Liver (tissue), 9 donors: Measurements from ENCODE around the gene TTLL12. TPM values are rescaled to one million over a fixed set of nuclear protein-coding genes. Genes with fewer than 3 reads are reported as not detected.

ENCODE experiments used
- DNase-seq: peaks from one replicate; pipeline ENCODE4 v3.0.0-alpha.2; 2017; ENCODE audit warnings: low spot score
- H3K27ac ChIP-seq, 2 donors: one replicate each; pipeline ENCODE4 v1.7.0; 2013; ENCODE audit warnings: inconsistent platforms in 2 of 2, low read length in 2 of 2, control low read depth in 1 of 2, low read depth in 1 of 2, mild to moderate bottlenecking in 1 of 2
- H3K27me3 ChIP-seq, 4 donors: one replicate each; pipeline versions ENCODE4 v1.6.1 to v1.7.0; 2013; ENCODE audit warnings: low read length in 3 of 4, inconsistent platforms in 1 of 4, mild to moderate bottlenecking in 1 of 4, moderate library complexity in 1 of 4; ENCODE audit not compliant: control insufficient read depth in 4 of 4, insufficient read depth in 4 of 4
- H3K36me3 ChIP-seq, 4 donors: one replicate each; pipeline versions ENCODE4 v1.6.1 to v1.7.0; 2013; ENCODE audit warnings: low read length in 3 of 4, mild to moderate bottlenecking in 3 of 4, low read depth in 1 of 4, moderate library complexity in 1 of 4; ENCODE audit not compliant: control insufficient read depth in 4 of 4, insufficient read depth in 3 of 4
- H3K4me1 ChIP-seq, 4 donors: one replicate each; pipeline versions ENCODE4 v1.6.1 to v1.7.0; 2013; ENCODE audit warnings: low read length in 3 of 4, mild to moderate bottlenecking in 3 of 4, moderate library complexity in 1 of 4; ENCODE audit not compliant: control insufficient read depth in 4 of 4, insufficient read depth in 4 of 4
- H3K4me3 ChIP-seq, 3 donors: one replicate each; pipeline versions ENCODE4 v1.6.1 to v1.7.0; 2013; ENCODE audit warnings: low read length in 3 of 3, control low read depth in 1 of 3, low read depth in 1 of 3, mild to moderate bottlenecking in 1 of 3
- H3K9ac ChIP-seq, 2 donors: one replicate each; pipeline ENCODE4 v1.7.0; 2013; ENCODE audit warnings: low read length in 2 of 2, mild to moderate bottlenecking in 2 of 2, moderate library complexity in 2 of 2, control low read depth in 1 of 2, low read depth in 1 of 2
- H3K9me3 ChIP-seq, 4 donors: one replicate each; pipeline versions ENCODE4 v1.6.1 to v1.7.0; 2013; ENCODE audit warnings: low read length in 3 of 4; ENCODE audit not compliant: control insufficient read depth in 4 of 4
- ATF3 ChIP-seq: IDR thresholded peaks from 2 replicates; pipeline ENCODE4 v1.6.1; 2016; ENCODE audit warnings: antibody characterized with exemption
- CTCF ChIP-seq: fragments of 150-350 bp; IDR thresholded peaks from 2 replicates; pipeline ENCODE4 v1.5.1; 2017; ENCODE audit warnings: improper control_type of control experiment, low read depth, low read length; ENCODE audit not compliant: missing input control
- FOXA2 ChIP-seq: IDR thresholded peaks from 2 replicates; pipeline ENCODE4 v1.6.1; 2016; ENCODE audit warnings: antibody characterized with exemption
- GABPA ChIP-seq, 2 donors: IDR thresholded peaks in 1 of 2; conservative IDR thresholded peaks in 1 of 2; 2 replicates each; pipeline ENCODE4 v1.6.1; 2016; ENCODE audit warnings: antibody characterized with exemption in 2 of 2, mild to moderate bottlenecking in 1 of 2, moderate library complexity in 1 of 2
- HNF4G ChIP-seq: IDR thresholded peaks from 2 replicates; pipeline ENCODE4 v1.6.1; 2016; ENCODE audit warnings: antibody characterized with exemption
- JUND ChIP-seq, 2 donors: IDR thresholded peaks; 2 replicates each; pipeline ENCODE4 v1.6.1; 2016; ENCODE audit warnings: antibody characterized with exemption in 2 of 2
- NR2F2 ChIP-seq: IDR thresholded peaks from 2 replicates; pipeline ENCODE4 v1.6.1; 2016; ENCODE audit warnings: antibody characterized with exemption
- RXRA ChIP-seq, 2 donors: IDR thresholded peaks; 2 replicates each; pipeline ENCODE4 v1.6.1; 2017 to 2018; ENCODE audit warnings: antibody characterized with exemption in 2 of 2, mild to moderate bottlenecking in 1 of 2
- SP1 ChIP-seq: IDR thresholded peaks from 2 replicates; pipeline ENCODE4 v1.6.1; 2018; ENCODE audit warnings: antibody characterized with exemption, mild to moderate bottlenecking
- TAF1 ChIP-seq: conservative IDR thresholded peaks from 2 replicates; pipeline ENCODE4 v1.6.1; 2016; ENCODE audit warnings: antibody characterized with exemption, mild to moderate bottlenecking
- YY1 ChIP-seq: IDR thresholded peaks from 2 replicates; pipeline ENCODE4 v1.6.1; 2016; ENCODE audit warnings: antibody characterized with exemption, mild to moderate bottlenecking
- ZBTB33 ChIP-seq: IDR thresholded peaks from 2 replicates; pipeline ENCODE4 v1.6.1; 2016; ENCODE audit warnings: antibody characterized with exemption
- WGBS: extraction: QIAGEN DNeasy Blood & Tissue Kit; methylation state at CpG from one replicate; pipeline ENCODE4 v1.1.7; 2013; 5-methylcytosine and 5-hydroxymethylcytosine counted together
- polyA plus RNA-seq, 2 donors: library from polyadenylated mRNA; stranded (reverse) in 1 of 2; unstranded in 1 of 2; fragments of 200-250 nt in 1 of 2; fragments of >200 nt in 1 of 2; fragmentation: Nextera tagmentation in 1 of 2; extraction: Ambion mirVana in 1 of 2; gene quantifications; one replicate each; pipeline versions ENCODE4 v1.2.1 to v1.2.3, GENCODE V29; 2013 to 2015
- total RNA-seq, 2 donors: library from RNA; depleted of rRNA; stranded (reverse); fragments of >200 nt; gene quantifications; one replicate each; pipeline ENCODE4 v1.2.3, GENCODE V29; 2014
- TF ChIP-seq, protein P1 (sequence below): IDR thresholded peaks from 2 replicates; pipeline ENCODE4 v1.6.1; 2016; ENCODE audit warnings: antibody characterized with exemption, mild to moderate bottlenecking
- TF ChIP-seq, protein P2 (sequence below): IDR thresholded peaks from 2 replicates; pipeline ENCODE4 v1.6.1; 2016; ENCODE audit warnings: antibody characterized with exemption
- donor health status: healthy.
- donor health status: healthy.
- donor health status: healthy.
- donor health status: healthy.
- donor health status: healthy.

TTLL12 gene
- total and polyA plus RNA-seq, 4 donors = 13.7 to 43.9 (median 20.5) TPM

- TF ChIP-seq GABPA (IDR thresholded peaks at IDR 0.05 in 1 of 2, conservative IDR thresholded peaks at IDR 0.05 in 1 of 2) (no peak), TAF1 (no peak), ATF3 (no peak), NR2F2 (no peak), RXRA (IDR thresholded peaks at IDR 0.05) (no peak)
Observed at GRCh38 chr22:43135565-43135964, 51.4 kb downstream of the TTLL12 start (continued).

DNA sequence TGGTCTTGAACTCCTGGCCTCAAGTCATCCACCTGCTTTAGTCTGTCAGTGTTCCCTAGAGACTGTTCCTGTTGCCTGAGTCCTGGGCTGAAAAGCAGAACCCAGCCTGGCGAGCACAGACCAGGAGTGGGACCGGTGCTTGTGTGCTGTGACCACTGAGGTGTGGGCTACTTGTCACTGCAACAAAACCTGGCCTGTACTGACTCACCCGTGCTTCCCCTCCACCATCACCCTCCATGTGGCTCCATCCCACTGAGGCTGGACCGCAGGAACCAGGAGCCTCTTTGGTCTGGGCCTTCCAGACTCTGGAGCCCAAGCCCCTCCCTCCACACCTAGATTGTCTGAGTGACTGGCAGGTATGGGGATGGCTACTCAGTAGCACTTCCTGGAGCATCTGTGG lies 52.4 kb downstream of the TTLL12 start:
- Histone ChIP-seq H3K36me3 (peaks cover 3 to 49% (median 5%) of the 10 kb centered on the region in 4 donors), H3K9ac (no peak overlapping the region), H3K27ac (no peak overlapping the region), H3K4me3 (no peak overlapping the region), H3K9me3 (no peaks in the 10 kb centered on the region), H3K4me1 (no peaks in the 10 kb centered on the region), H3K27me3 (no peaks in the 10 kb centered on the region)
- no peak for DNase-seq
- 99% methylated on average over 4 of the region's 4 CpGs for WGBS
- TF ChIP-seq ATF3 = no peak
- no peak for TF ChIP-seq FOXA2

- DNase-seq = no peak
- no peaks in the 10 kb centered on the region for H3K4me1 ChIP-seq
- H3K9me3 ChIP-seq = no peaks in the 10 kb centered on the region
- no peak overlapping the region for H3K9ac ChIP-seq
- H3K4me3 ChIP-seq = no peak overlapping the region
- peaks cover 0 to 42% (median 3%) of the 10 kb centered on the region in 4 donors for H3K36me3 ChIP-seq
- H3K27ac ChIP-seq = no peak overlapping the region
- TF ChIP-seq GABPA (IDR thresholded peaks at IDR 0.05 in 1 of 2, conservative IDR thresholded peaks at IDR 0.05 in 1 of 2) (no peak), SP1 (no peak), CTCF (no peak), ZBTB33 (no peak), YY1 (no peak), TAF1 (no peak), JUND (IDR thresholded peaks at IDR 0.05) (no peak), HNF4G (no peak), ATF3 (no peak), FOXA2 (no peak)
- TF ChIP-seq, protein P1, sequence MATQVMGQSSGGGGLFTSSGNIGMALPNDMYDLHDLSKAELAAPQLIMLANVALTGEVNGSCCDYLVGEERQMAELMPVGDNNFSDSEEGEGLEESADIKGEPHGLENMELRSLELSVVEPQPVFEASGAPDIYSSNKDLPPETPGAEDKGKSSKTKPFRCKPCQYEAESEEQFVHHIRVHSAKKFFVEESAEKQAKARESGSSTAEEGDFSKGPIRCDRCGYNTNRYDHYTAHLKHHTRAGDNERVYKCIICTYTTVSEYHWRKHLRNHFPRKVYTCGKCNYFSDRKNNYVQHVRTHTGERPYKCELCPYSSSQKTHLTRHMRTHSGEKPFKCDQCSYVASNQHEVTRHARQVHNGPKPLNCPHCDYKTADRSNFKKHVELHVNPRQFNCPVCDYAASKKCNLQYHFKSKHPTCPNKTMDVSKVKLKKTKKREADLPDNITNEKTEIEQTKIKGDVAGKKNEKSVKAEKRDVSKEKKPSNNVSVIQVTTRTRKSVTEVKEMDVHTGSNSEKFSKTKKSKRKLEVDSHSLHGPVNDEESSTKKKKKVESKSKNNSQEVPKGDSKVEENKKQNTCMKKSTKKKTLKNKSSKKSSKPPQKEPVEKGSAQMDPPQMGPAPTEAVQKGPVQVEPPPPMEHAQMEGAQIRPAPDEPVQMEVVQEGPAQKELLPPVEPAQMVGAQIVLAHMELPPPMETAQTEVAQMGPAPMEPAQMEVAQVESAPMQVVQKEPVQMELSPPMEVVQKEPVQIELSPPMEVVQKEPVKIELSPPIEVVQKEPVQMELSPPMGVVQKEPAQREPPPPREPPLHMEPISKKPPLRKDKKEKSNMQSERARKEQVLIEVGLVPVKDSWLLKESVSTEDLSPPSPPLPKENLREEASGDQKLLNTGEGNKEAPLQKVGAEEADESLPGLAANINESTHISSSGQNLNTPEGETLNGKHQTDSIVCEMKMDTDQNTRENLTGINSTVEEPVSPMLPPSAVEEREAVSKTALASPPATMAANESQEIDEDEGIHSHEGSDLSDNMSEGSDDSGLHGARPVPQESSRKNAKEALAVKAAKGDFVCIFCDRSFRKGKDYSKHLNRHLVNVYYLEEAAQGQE = no peak
- TF ChIP-seq, protein P2, sequence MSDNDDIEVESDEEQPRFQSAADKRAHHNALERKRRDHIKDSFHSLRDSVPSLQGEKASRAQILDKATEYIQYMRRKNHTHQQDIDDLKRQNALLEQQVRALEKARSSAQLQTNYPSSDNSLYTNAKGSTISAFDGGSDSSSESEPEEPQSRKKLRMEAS = no peak
- 87% methylated on average over 9 of the region's 9 CpGs for WGBS
- no peaks in the 10 kb centered on the region for H3K27me3 ChIP-seq
Observed at GRCh38 chr22:43133401-43133800, 53.5 kb downstream of the TTLL12 start.
